Vagina (tissue), 2 donors: ENCODE measurements around the gene NLGN3.

Experiments
- POLR2A ChIP-seq, 2 donors: fragments of 450-650 bp; IDR thresholded peaks; one replicate each; pipeline ENCODE4 v1.6.1; 2017; ENCODE audit warnings: antibody characterized with exemption in 2 of 2, mild to moderate bottlenecking in 2 of 2, moderate library complexity in 2 of 2
- POLR2AphosphoS5 ChIP-seq, 2 donors: sonication (generic); formaldehyde crosslinking; IDR thresholded peaks; one replicate each; pipeline ENCODE4 v1.9.0; 2017; ENCODE audit warnings: antibody characterized with exemption in 2 of 2, mild to moderate bottlenecking in 2 of 2, low read depth in 1 of 2; ENCODE audit not compliant: insufficient read depth in 1 of 2
- TF ChIP-seq, protein P1 (sequence below), 3 experiments: fragments of 450-650 bp in 2 of 3; fragments of 200-600 bp in 1 of 3; sonication (generic) in 1 of 3; IDR thresholded peaks; one replicate each; pipeline ENCODE4 v1.5.1; 2017 to 2019; ENCODE audit warnings: antibody characterized with exemption in 3 of 3, mild to moderate bottlenecking in 2 of 3, moderate library complexity in 2 of 3

DNA sequence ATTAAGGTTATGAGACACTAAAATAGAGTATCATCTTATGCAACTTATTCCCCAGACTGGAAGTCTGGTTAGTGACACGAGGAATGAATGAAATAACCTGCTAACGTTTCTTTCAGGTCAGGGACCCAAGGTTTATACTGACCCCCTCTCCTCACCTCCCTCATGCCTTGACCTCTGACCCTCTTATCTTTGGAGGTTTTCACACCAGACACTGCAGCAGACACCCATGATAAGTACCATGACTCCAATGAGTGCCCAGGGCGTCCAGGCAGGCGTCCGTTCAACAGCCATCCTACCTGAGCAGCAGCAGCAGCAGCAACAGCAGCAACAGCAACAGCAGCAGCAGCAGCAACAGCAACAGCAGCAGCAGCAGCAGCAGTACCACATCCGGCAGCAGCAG lies 4.2 kb upstream of the NLGN3 start:
- TF ChIP-seq POLR2A (IDR thresholded peaks at IDR 0.05) (no peak), POLR2AphosphoS5 (IDR thresholded peaks at IDR 0.05; ENCODE audit: insufficient read depth in 1 of 2, low read depth in 1 of 2) (no peak)
- TF ChIP-seq, protein P1, sequence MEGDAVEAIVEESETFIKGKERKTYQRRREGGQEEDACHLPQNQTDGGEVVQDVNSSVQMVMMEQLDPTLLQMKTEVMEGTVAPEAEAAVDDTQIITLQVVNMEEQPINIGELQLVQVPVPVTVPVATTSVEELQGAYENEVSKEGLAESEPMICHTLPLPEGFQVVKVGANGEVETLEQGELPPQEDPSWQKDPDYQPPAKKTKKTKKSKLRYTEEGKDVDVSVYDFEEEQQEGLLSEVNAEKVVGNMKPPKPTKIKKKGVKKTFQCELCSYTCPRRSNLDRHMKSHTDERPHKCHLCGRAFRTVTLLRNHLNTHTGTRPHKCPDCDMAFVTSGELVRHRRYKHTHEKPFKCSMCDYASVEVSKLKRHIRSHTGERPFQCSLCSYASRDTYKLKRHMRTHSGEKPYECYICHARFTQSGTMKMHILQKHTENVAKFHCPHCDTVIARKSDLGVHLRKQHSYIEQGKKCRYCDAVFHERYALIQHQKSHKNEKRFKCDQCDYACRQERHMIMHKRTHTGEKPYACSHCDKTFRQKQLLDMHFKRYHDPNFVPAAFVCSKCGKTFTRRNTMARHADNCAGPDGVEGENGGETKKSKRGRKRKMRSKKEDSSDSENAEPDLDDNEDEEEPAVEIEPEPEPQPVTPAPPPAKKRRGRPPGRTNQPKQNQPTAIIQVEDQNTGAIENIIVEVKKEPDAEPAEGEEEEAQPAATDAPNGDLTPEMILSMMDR (IDR thresholded peaks at IDR 0.05): no peak
